Measurements from ENCODE around the gene ADGRE3.

GRCh38 chr19:14606627-14607026, 68.0 kb downstream of the ADGRE3 start:
- no peak for TF ChIP-seq CTCF (tag by site-specific recombination; IDR thresholded peaks at IDR 0.05)
- no peak for TF ChIP-seq ZNF311 (tag by site-specific recombination; IDR thresholded peaks at IDR 0.05; ENCODE audit: borderline replicate concordance)
- no peak for TF ChIP-seq ZNF274 (IDR thresholded peaks at IDR 0.05; ENCODE audit: low read length)
- no peak for TF ChIP-seq ZNF274 (tag by site-specific recombination; IDR thresholded peaks at IDR 0.05; ENCODE audit: borderline replicate concordance)
- TF ChIP-seq, protein P1, sequence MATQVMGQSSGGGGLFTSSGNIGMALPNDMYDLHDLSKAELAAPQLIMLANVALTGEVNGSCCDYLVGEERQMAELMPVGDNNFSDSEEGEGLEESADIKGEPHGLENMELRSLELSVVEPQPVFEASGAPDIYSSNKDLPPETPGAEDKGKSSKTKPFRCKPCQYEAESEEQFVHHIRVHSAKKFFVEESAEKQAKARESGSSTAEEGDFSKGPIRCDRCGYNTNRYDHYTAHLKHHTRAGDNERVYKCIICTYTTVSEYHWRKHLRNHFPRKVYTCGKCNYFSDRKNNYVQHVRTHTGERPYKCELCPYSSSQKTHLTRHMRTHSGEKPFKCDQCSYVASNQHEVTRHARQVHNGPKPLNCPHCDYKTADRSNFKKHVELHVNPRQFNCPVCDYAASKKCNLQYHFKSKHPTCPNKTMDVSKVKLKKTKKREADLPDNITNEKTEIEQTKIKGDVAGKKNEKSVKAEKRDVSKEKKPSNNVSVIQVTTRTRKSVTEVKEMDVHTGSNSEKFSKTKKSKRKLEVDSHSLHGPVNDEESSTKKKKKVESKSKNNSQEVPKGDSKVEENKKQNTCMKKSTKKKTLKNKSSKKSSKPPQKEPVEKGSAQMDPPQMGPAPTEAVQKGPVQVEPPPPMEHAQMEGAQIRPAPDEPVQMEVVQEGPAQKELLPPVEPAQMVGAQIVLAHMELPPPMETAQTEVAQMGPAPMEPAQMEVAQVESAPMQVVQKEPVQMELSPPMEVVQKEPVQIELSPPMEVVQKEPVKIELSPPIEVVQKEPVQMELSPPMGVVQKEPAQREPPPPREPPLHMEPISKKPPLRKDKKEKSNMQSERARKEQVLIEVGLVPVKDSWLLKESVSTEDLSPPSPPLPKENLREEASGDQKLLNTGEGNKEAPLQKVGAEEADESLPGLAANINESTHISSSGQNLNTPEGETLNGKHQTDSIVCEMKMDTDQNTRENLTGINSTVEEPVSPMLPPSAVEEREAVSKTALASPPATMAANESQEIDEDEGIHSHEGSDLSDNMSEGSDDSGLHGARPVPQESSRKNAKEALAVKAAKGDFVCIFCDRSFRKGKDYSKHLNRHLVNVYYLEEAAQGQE (tag by site-specific recombination; IDR thresholded peaks at IDR 0.05) = no peak
- TF ChIP-seq ZNF248 (tag by site-specific recombination; IDR thresholded peaks at IDR 0.05) = no peak
- TF ChIP-seq SP2 (tag by site-specific recombination; IDR thresholded peaks at IDR 0.05) = no peak
- TF ChIP-seq, protein P2, sequence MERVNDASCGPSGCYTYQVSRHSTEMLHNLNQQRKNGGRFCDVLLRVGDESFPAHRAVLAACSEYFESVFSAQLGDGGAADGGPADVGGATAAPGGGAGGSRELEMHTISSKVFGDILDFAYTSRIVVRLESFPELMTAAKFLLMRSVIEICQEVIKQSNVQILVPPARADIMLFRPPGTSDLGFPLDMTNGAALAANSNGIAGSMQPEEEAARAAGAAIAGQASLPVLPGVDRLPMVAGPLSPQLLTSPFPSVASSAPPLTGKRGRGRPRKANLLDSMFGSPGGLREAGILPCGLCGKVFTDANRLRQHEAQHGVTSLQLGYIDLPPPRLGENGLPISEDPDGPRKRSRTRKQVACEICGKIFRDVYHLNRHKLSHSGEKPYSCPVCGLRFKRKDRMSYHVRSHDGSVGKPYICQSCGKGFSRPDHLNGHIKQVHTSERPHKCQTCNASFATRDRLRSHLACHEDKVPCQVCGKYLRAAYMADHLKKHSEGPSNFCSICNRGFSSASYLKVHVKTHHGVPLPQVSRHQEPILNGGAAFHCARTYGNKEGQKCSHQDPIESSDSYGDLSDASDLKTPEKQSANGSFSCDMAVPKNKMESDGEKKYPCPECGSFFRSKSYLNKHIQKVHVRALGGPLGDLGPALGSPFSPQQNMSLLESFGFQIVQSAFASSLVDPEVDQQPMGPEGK (tag by site-specific recombination; IDR thresholded peaks at IDR 0.05) = no peak
- TF ChIP-seq, protein P3, sequence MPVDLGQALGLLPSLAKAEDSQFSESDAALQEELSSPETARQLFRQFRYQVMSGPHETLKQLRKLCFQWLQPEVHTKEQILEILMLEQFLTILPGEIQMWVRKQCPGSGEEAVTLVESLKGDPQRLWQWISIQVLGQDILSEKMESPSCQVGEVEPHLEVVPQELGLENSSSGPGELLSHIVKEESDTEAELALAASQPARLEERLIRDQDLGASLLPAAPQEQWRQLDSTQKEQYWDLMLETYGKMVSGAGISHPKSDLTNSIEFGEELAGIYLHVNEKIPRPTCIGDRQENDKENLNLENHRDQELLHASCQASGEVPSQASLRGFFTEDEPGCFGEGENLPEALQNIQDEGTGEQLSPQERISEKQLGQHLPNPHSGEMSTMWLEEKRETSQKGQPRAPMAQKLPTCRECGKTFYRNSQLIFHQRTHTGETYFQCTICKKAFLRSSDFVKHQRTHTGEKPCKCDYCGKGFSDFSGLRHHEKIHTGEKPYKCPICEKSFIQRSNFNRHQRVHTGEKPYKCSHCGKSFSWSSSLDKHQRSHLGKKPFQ (tag by site-specific recombination; IDR thresholded peaks at IDR 0.05) = no peak
- TF ChIP-seq ZNF521 (tag by site-specific recombination; IDR thresholded peaks at IDR 0.05) = no peak
